NCI-H1417 treated with DMSO at 0.1 percent for 48 hours (cell line): ENCODE results near the gene PCDHB15.
"Not testable (repeated sequence)": the region's sequence is repeated elsewhere in the genome, so short reads cannot be mapped to it uniquely, and the experiment has no call there.

Experiments used
- DNase-seq: peaks from one replicate; lab custom pipeline; 2025; lab: John Stamatoyannopoulos, UW

Gene PCDHB15

GRCh38 chr5:141245250-141245717 is at the start of gene PCDHB15:
Gene PCDHB15 (plus strand): TSS chr5:141245395. CDS start chr5:141245579, 184 bp downstream.
- no peak for DNase-seq

GRCh38 chr5:141196363-141196762 is 48.8 kb upstream of the PCDHB15 start:
- DNase-seq = no peak

- DNase-seq = no peak
These were observed 45.6 kb upstream of the PCDHB15 start, which contains the start of gene PCDHB11 for GRCh38 chr5:141199359-141200235. Gene PCDHB11 (plus strand): TSS chr5:141199627. CDS start chr5:141199775, 148 bp downstream.

GRCh38 chr5:141201126-141201525 is 44.1 kb upstream of the PCDHB15 start:
- not testable (repeated sequence) for DNase-seq

GRCh38 chr5:141201646-141202045 is 43.5 kb upstream of the PCDHB15 start:
- not testable (repeated sequence) for DNase-seq

GRCh38 chr5:141208478-141208877 is 36.7 kb upstream of the PCDHB15 start, which contains the start of gene PCDHB12:
Gene PCDHB12 (plus strand): TSS chr5:141208719. CDS start chr5:141208908, 189 bp downstream.
- DNase-seq = no peak

- not testable (repeated sequence) for DNase-seq
These were observed 34.9 kb upstream of the PCDHB15 start for GRCh38 chr5:141210281-141210680.

- not testable (repeated sequence) for DNase-seq
These were observed 34.3 kb upstream of the PCDHB15 start for GRCh38 chr5:141210849-141211248.

GRCh38 chr5:141213656-141214339 is 31.4 kb upstream of the PCDHB15 start, which contains the start of gene PCDHB13:
Gene PCDHB13 (plus strand): TSS chr5:141213919. CDS start chr5:141214124, 205 bp downstream.
- DNase-seq = not testable (repeated sequence)

GRCh38 chr5:141214583-141214982 is 30.6 kb upstream of the PCDHB15 start:
- DNase-seq = not testable (repeated sequence)

GRCh38 chr5:141215504-141215903 is 29.7 kb upstream of the PCDHB15 start:
- DNase-seq = not testable (repeated sequence)

- not testable (repeated sequence) for DNase-seq
These were observed 29.2 kb upstream of the PCDHB15 start for GRCh38 chr5:141216035-141216434.

GRCh38 chr5:141223112-141223783 is 21.9 kb upstream of the PCDHB15 start, which contains the start of gene PCDHB14:
Gene PCDHB14 (plus strand): TSS chr5:141223343. CDS start chr5:141223506, 163 bp downstream.
- DNase-seq = no peak

GRCh38 chr5:141224844-141225243 is 20.4 kb upstream of the PCDHB15 start:
- not testable (repeated sequence) for DNase-seq

GRCh38 chr5:141225421-141225820 is 19.8 kb upstream of the PCDHB15 start:
- not testable (repeated sequence) for DNase-seq

GRCh38 chr5:141234109-141234667 is 11.0 kb upstream of the PCDHB15 start:
- DNase-seq = no peak

GRCh38 chr5:141235922-141236321 is 9.3 kb upstream of the PCDHB15 start:
- DNase-seq = not testable (repeated sequence)

- DNase-seq = no peak
These were observed 8.5 kb upstream of the PCDHB15 start for GRCh38 chr5:141236516-141237313.

GRCh38 chr5:141241496-141241895 is 3.7 kb upstream of the PCDHB15 start:
- no peak for DNase-seq

- not testable (repeated sequence) for DNase-seq
These were observed 1.8 kb downstream of the PCDHB15 start for GRCh38 chr5:141246971-141247370.
